PFSK-1 (cell line): ENCODE results near the gene FBLN1.

Source experiments
- FOXP2 ChIP-seq: optimal IDR thresholded peaks from 2 replicates; pipeline ENCODE3; 2011; ENCODE audit warnings: borderline replicate concordance, control low read depth, inconsistent platforms; ENCODE audit not compliant: insufficient read depth; ENCODE audit errors: extremely low read length, extremely low read depth
- POLR2AphosphoS5 ChIP-seq: IDR thresholded peaks from 2 replicates; pipeline ENCODE4 v1.6.1; 2012; ENCODE audit warnings: low read depth, mild to moderate bottlenecking, control low read depth, low read length, moderate library complexity
- REST ChIP-seq, 2 experiments: IDR thresholded peaks; 2 replicates each; pipeline versions ENCODE4 v1.6.1 to v1.8.0; 2011 to 2012; ENCODE audit warnings: low read depth in 2 of 2, low read length in 2 of 2, control low read depth in 1 of 2, inconsistent platforms in 1 of 2, mild to moderate bottlenecking in 1 of 2, moderate library complexity in 1 of 2; ENCODE audit not compliant: insufficient read depth in 1 of 2
- SIN3A ChIP-seq: IDR thresholded peaks from 2 replicates; pipeline ENCODE4 v1.6.1; 2012; ENCODE audit warnings: mild to moderate bottlenecking, low read length, moderate library complexity, borderline replicate concordance; ENCODE audit not compliant: insufficient read depth
- TAF1 ChIP-seq: IDR thresholded peaks from 2 replicates; pipeline ENCODE4 v1.6.1; 2012; ENCODE audit warnings: low read length, control low read depth, borderline replicate concordance; ENCODE audit not compliant: insufficient read depth

FBLN1 gene

GRCh38 chr22:45620706-45621105, 118.0 kb downstream of the FBLN1 start:
- TF ChIP-seq POLR2AphosphoS5: no peak
- TF ChIP-seq SIN3A: no peak

GRCh38 chr22:45621836-45622600, 119.3 kb downstream of the FBLN1 start:
- TF ChIP-seq FOXP2 (no peak), TAF1 (no peak), SIN3A (no peak), POLR2AphosphoS5 (no peak), REST (IDR thresholded peaks at IDR 0.05; ENCODE audit: insufficient read depth in 1 of 2, low read depth in 2 of 2, low read length in 2 of 2) (no peak)

- no peak for TF ChIP-seq POLR2AphosphoS5
- TF ChIP-seq TAF1: no peak
- no peak for TF ChIP-seq REST (IDR thresholded peaks at IDR 0.05; ENCODE audit: insufficient read depth in 1 of 2, low read depth in 2 of 2, low read length in 2 of 2)
- TF ChIP-seq SIN3A: no peak
- TF ChIP-seq FOXP2: no peak
Measured at GRCh38 chr22:45626198-45626651, 123.5 kb downstream of the FBLN1 start.

- no peak for TF ChIP-seq POLR2AphosphoS5
- no peak for TF ChIP-seq FOXP2
- no peak for TF ChIP-seq REST (IDR thresholded peaks at IDR 0.05; ENCODE audit: insufficient read depth in 1 of 2, low read depth in 2 of 2, low read length in 2 of 2)
- TF ChIP-seq SIN3A: no peak
Measured at GRCh38 chr22:45627489-45628233, 125.0 kb downstream of the FBLN1 start.

- TF ChIP-seq TAF1 (no peak), FOXP2 (no peak), POLR2AphosphoS5 (no peak), SIN3A (no peak), REST (IDR thresholded peaks at IDR 0.05; ENCODE audit: insufficient read depth in 1 of 2, low read depth in 2 of 2, low read length in 2 of 2) (no peak)
Measured at GRCh38 chr22:45628515-45628914, 125.8 kb downstream of the FBLN1 start.
